GM20000 (cell line): ENCODE measurements around the gene SRD5A2.

ENCODE experiments used
- DNase-seq: peaks from one replicate; pipeline ENCODE4 v3.0.0; 2012; ENCODE audit warnings: low spot score
- CTCF ChIP-seq: IDR thresholded peaks from 2 replicates; pipeline ENCODE4 v1.5.1; 2012; ENCODE audit warnings: mild to moderate bottlenecking, control low read depth; ENCODE audit errors: extremely low read depth, missing control alignments

Gene SRD5A2

GRCh38 chr2:31580321-31581117 is at the start of gene SRD5A2:
TSS of gene SRD5A2 (minus strand) at chr2:31580938. CDS start at chr2:31580900, 38 bp downstream.
- TF ChIP-seq CTCF: no peak
- no peak for DNase-seq

GRCh38 chr2:31606509-31606908 is 25.8 kb upstream of the SRD5A2 start:
- TF ChIP-seq CTCF: no peak
- no peak for DNase-seq

- no peak for DNase-seq
- TF ChIP-seq CTCF: no peak
Observed at GRCh38 chr2:31598694-31599093, 18.0 kb upstream of the SRD5A2 start.

GRCh38 chr2:31586230-31586629 is 5.5 kb upstream of the SRD5A2 start:
- no peak for TF ChIP-seq CTCF
- no peak for DNase-seq

GRCh38 chr2:31581124-31581795 is 522 bp upstream of the SRD5A2 start:
- no peak for TF ChIP-seq CTCF
- DNase-seq: no peak

- TF ChIP-seq CTCF: no peak
- DNase-seq: no peak
Observed at GRCh38 chr2:31579996-31580320, 780 bp downstream of the SRD5A2 start.

- no peak for TF ChIP-seq CTCF
- DNase-seq: no peak
Observed at GRCh38 chr2:31578316-31578715, 2.4 kb downstream of the SRD5A2 start.
